HCT116 (cell line): Measurements from ENCODE around the gene LRBA. TPM values are rescaled to one million over a fixed set of nuclear protein-coding genes. Genes with fewer than 3 reads are reported as not detected.

Experiments used
- ATAC-seq: fragments of 200-7000 bp; cut with Tn5 transposase; 2 replicates; pipeline ENCODE4 v1.9.1; 2020; ENCODE audit warnings: mild to moderate bottlenecking, moderate library complexity
- BruUV-seq: library from RNA; stranded (reverse); fragments of 400-500 nt; replicated peaks from 2 replicates; lab custom pipeline; 2021; lab: Mats Ljungman, UMichigan
- CTCF ChIA-PET: fragments of 300-600 bp; sonication (Branson Sonifier 250); formaldehyde crosslinking; loops from one replicate; lab custom pipeline; 2021; ENCODE audit warnings: antibody characterized with exemption; lab: Charles Lee
- POLR2A ChIA-PET: fragments of 300-600, 350-600 bp; sonication (Branson Sonifier 250); formaldehyde crosslinking; loops from one replicate; lab custom pipeline; 2021; ENCODE audit warnings: antibody characterized with exemption; lab: Charles Lee
- RAD21 ChIA-PET, 2 experiments: fragments of 300-600 bp; sonication (Branson Sonifier 250); formaldehyde crosslinking; loops; one replicate each; lab custom pipeline; 2023; ENCODE audit warnings: low total read pairs in 2 of 2; ENCODE audit not compliant: uncharacterized antibody in 2 of 2, unreplicated experiment in 2 of 2, low non-redundant PET in 1 of 2; lab: Charles Lee
- DNase-seq: peaks from one replicate; pipeline ENCODE4 v3.0.0-alpha.2; 2010; ENCODE audit warnings: low read depth, low spot score
- H2AFZ ChIP-seq: fragments of 200-600 bp; shearing (Covaris generic), sonication (generic); 2 replicates; pipeline ENCODE4 v1.6.1; 2017; ENCODE audit warnings: low read depth, mixed run types, mixed read lengths, antibody characterized with exemption, low read length; ENCODE audit not compliant: poor library complexity, severe bottlenecking
- H3K27ac ChIP-seq: 2 replicates; pipeline ENCODE4 v1.5.1; 2012; ENCODE audit warnings: low read depth, low read length
- H3K27me3 ChIP-seq: fragments of 200-600 bp; sonication (generic); 2 replicates; pipeline ENCODE4 v1.6.1; 2016; ENCODE audit warnings: mixed run types, low read length, mixed read lengths; ENCODE audit not compliant: insufficient read depth
- H3K36me3 ChIP-seq, 2 experiments: fragments of 200-500 bp in 1 of 2; fragments of 200-600 bp in 1 of 2; sonication (Bioruptor generic) in 1 of 2; sonication (generic) in 1 of 2; 2 replicates each; pipeline versions ENCODE4 v1.5.1 to v1.6.1; 2014 to 2016; ENCODE audit warnings: low read length in 2 of 2, inconsistent platforms in 1 of 2, mixed read lengths in 1 of 2, mixed run types in 1 of 2; ENCODE audit not compliant: insufficient read depth in 2 of 2, control insufficient read depth in 1 of 2
- H3K4me1 ChIP-seq, 2 experiments: fragments of 200-600 bp in 1 of 2; sonication (generic) in 1 of 2; 2 replicates each; pipeline versions ENCODE4 v1.5.1 to v1.6.1; 2012 to 2017; ENCODE audit warnings: low read length in 2 of 2, inconsistent platforms in 1 of 2, mild to moderate bottlenecking in 1 of 2, mixed read lengths in 1 of 2, mixed run types in 1 of 2, moderate library complexity in 1 of 2; ENCODE audit not compliant: insufficient read depth in 2 of 2, control insufficient read depth in 1 of 2
- H3K4me2 ChIP-seq: fragments of 200-600 bp; sonication (generic); 2 replicates; pipeline ENCODE4 v1.6.1; 2017; ENCODE audit warnings: mixed run types, low read length, mixed read lengths
- H3K4me3 ChIP-seq, 2 experiments: fragments of 200-600 bp in 1 of 2; sonication (generic) in 1 of 2; replicated peaks in 1 of 2; 2 replicates each; pipeline ENCODE4 v1.5.1; 2011 to 2016; ENCODE audit warnings: low read length in 2 of 2, control low read depth in 1 of 2, low read depth in 1 of 2, mild to moderate bottlenecking in 1 of 2, mixed read lengths in 1 of 2, mixed run types in 1 of 2
- H3K79me2 ChIP-seq: fragments of 200-600 bp; sonication (generic); 2 replicates; pipeline ENCODE4 v1.6.1; 2017; ENCODE audit warnings: mild to moderate bottlenecking, mixed run types, low read length, moderate library complexity, mixed read lengths; ENCODE audit not compliant: insufficient read depth
- H3K9ac ChIP-seq: fragments of 200-600 bp; sonication (generic); 2 replicates; pipeline ENCODE4 v1.6.1; 2016; ENCODE audit warnings: low read length, mixed read lengths
- H3K9me2 ChIP-seq: fragments of 200-600 bp; sonication (generic), shearing (Covaris generic); 2 replicates; pipeline ENCODE4 v1.6.1; 2017; ENCODE audit warnings: mixed run types, mild to moderate bottlenecking, moderate library complexity; ENCODE audit not compliant: insufficient read depth
- H3K9me3 ChIP-seq, 2 experiments: fragments of 200-500 bp in 1 of 2; fragments of 200-600 bp in 1 of 2; sonication (Bioruptor generic) in 1 of 2; sonication (generic) in 1 of 2; 2 replicates each; pipeline ENCODE4 v1.6.1; 2014 to 2017; ENCODE audit warnings: low read length in 2 of 2, mixed read lengths in 2 of 2, inconsistent platforms in 1 of 2, low read depth in 1 of 2, mild to moderate bottlenecking in 1 of 2, mixed run types in 1 of 2, moderate library complexity in 1 of 2; ENCODE audit not compliant: control insufficient read depth in 1 of 2, insufficient read depth in 1 of 2
- H4K20me1 ChIP-seq: fragments of 200-600 bp; sonication (generic), shearing (Covaris generic); 2 replicates; pipeline ENCODE4 v1.6.1; 2017; ENCODE audit warnings: mixed run types, mild to moderate bottlenecking, moderate library complexity; ENCODE audit not compliant: insufficient read depth
- ATF3 ChIP-seq: IDR thresholded peaks from 2 replicates; pipeline ENCODE4 v1.6.1; 2012
- CEBPB ChIP-seq: IDR thresholded peaks from 2 replicates; pipeline ENCODE4 v1.6.1; 2012; ENCODE audit warnings: low read depth
- CTCF ChIP-seq, 3 experiments: fragments of 200-600 bp in 1 of 3; sonication (generic) in 1 of 3; IDR thresholded peaks in 2 of 3; conservative IDR thresholded peaks in 1 of 3; 2 replicates each; pipeline ENCODE4 v1.5.1; 2012 to 2017; ENCODE audit warnings: low read depth in 2 of 3, low read length in 2 of 3, antibody characterized with exemption in 1 of 3, borderline replicate concordance in 1 of 3, control low read depth in 1 of 3, mild to moderate bottlenecking in 1 of 3, mixed read lengths in 1 of 3, mixed run types in 1 of 3, moderate library complexity in 1 of 3; ENCODE audit not compliant: insufficient read depth in 1 of 3
- EGR1 ChIP-seq: IDR thresholded peaks from 2 replicates; pipeline ENCODE4 v1.6.1; 2012; ENCODE audit warnings: low read depth
- ELF1 ChIP-seq: IDR thresholded peaks from 2 replicates; pipeline ENCODE4 v1.6.1; 2012; ENCODE audit warnings: low read depth, borderline replicate concordance
- EZH2 ChIP-seq: fragments of 200-600 bp; sonication (generic); IDR thresholded peaks from 2 replicates; pipeline ENCODE4 v1.6.1; 2017; ENCODE audit warnings: antibody characterized with exemption, mixed run types
- EZH2phosphoT487 ChIP-seq: fragments of 200-600 bp; IDR thresholded peaks from 2 replicates; pipeline ENCODE4 v1.6.1; 2018; ENCODE audit warnings: antibody characterized with exemption, borderline replicate concordance
- FOSL1 ChIP-seq: IDR thresholded peaks from 2 replicates; pipeline ENCODE4 v1.6.1; 2012; ENCODE audit warnings: low read depth
- MAX ChIP-seq: IDR thresholded peaks from 2 replicates; pipeline ENCODE4 v1.6.1; 2012
- POLR2A ChIP-seq: IDR thresholded peaks from 2 replicates; pipeline ENCODE4 v1.7.0; 2011; ENCODE audit warnings: borderline replicate concordance; ENCODE audit not compliant: insufficient read depth, insufficient read length; ENCODE audit errors: extremely low read depth
- POLR2AphosphoS5 ChIP-seq: IDR thresholded peaks from 2 replicates; pipeline ENCODE4 v1.6.1; 2011; ENCODE audit warnings: mild to moderate bottlenecking, low read depth, low read length, moderate library complexity
- RAD21 ChIP-seq: IDR thresholded peaks from 2 replicates; pipeline ENCODE4 v1.6.1; 2012; ENCODE audit warnings: low read depth, mild to moderate bottlenecking
- REST ChIP-seq: IDR thresholded peaks from 2 replicates; pipeline ENCODE4 v1.6.1; 2012; ENCODE audit warnings: low read depth
- SIN3A ChIP-seq: IDR thresholded peaks from 2 replicates; pipeline ENCODE4 v1.6.1; 2012; ENCODE audit warnings: low read depth
- SP1 ChIP-seq: IDR thresholded peaks from 2 replicates; pipeline ENCODE4 v1.6.1; 2012; ENCODE audit warnings: low read depth
- SRF ChIP-seq: IDR thresholded peaks from 2 replicates; pipeline ENCODE4 v1.6.1; 2012; ENCODE audit warnings: low read depth
- TCF7L2 ChIP-seq: IDR thresholded peaks from 2 replicates; pipeline ENCODE4 v1.7.0; 2011; ENCODE audit warnings: borderline replicate concordance, inconsistent platforms; ENCODE audit not compliant: insufficient read depth, insufficient read length; ENCODE audit errors: extremely low read depth
- YY1 ChIP-seq: IDR thresholded peaks from 2 replicates; pipeline ENCODE4 v1.6.1; 2011; ENCODE audit warnings: low read length, low read depth, moderate library complexity, mild to moderate bottlenecking; ENCODE audit not compliant: insufficient replicate concordance; ENCODE audit errors: extremely low read depth
- ZFX ChIP-seq: fragments of 450-650 bp; IDR thresholded peaks from 2 replicates; pipeline ENCODE4 v1.6.1; 2017
- intact Hi-C: fragments of 100-400 bp; cut with micrococcal nuclease; formaldehyde crosslinking; loops from 2 replicates; pipeline ENCODE4 v1.10.0; 2022
- total RNA-seq: library from RNA; stranded (reverse); gene quantifications from one replicate; pipeline ENCODE4 v1.2.1, GENCODE V29; 2021; ENCODE audit not compliant: unreplicated experiment

The LRBA gene
- total RNA-seq, 1 experiment from 2014 or later, result 79.8 TPM

- CTCF ChIA-PET, result no interaction called here
Observed at GRCh38 chr4:150982557-150983233, 32.4 kb downstream of the LRBA start.

More at GRCh38 chr4:150982557-150983233, 32.4 kb downstream of the LRBA start:
- Histone ChIP-seq H3K4me1 (no peaks in the 10 kb centered on the region), H3K79me2 (peaks cover 88% of the 10 kb centered on the region), H3K27me3 (no peaks in the 10 kb centered on the region), H3K27ac (no peak overlapping the region), H4K20me1 (no peaks in the 10 kb centered on the region), H3K36me3 (no peaks in the 10 kb centered on the region), H2AFZ (no peak overlapping the region), H3K4me2 (no peak overlapping the region), H3K4me3 (no peak overlapping the region), H3K9me3 (no peaks in the 10 kb centered on the region), H3K9me2 (no peaks in the 10 kb centered on the region), H3K9ac (no peak overlapping the region)
- ChIA-PET POLR2A (no interaction called here), RAD21 (no interaction called here)
- TF ChIP-seq EZH2phosphoT487 (no peak), CEBPB (no peak), ZFX (no peak), SP1 (no peak), POLR2AphosphoS5 (no peak), CTCF (IDR thresholded peaks at IDR 0.05 in 2 of 3, conservative IDR thresholded peaks at IDR 0.05 in 1 of 3; ENCODE audit: borderline replicate concordance in 1 of 3, insufficient read depth in 1 of 3, low read depth in 2 of 3, low read length in 2 of 3) (no peak), REST (no peak), POLR2A (no peak), TCF7L2 (no peak), YY1 (no peak), ATF3 (no peak), EZH2 (no peak), EGR1 (no peak), FOSL1 (no peak), SRF (no peak), SIN3A (no peak), ELF1 (no peak), MAX (no peak), RAD21 (no peak)
- ATAC-seq, result no peak
- no peak for DNase-seq
- intact Hi-C loops, result no loop called here
- BruUV-seq, result no TSS peak
